K562 (cell line): ENCODE results near the gene KAZALD1. TPM values are rescaled to one million over a fixed set of nuclear protein-coding genes. Genes with fewer than 3 reads are reported as not detected.

ENCODE experiments used
- ATAC-seq: fragments of 200-7000 bp; cut with Tn5 transposase; 3 replicates; pipeline ENCODE4 v1.9.1; 2020; ENCODE audit warnings: moderate library complexity
- BruUV-seq: library from RNA; stranded (reverse); fragments of 400-500 nt; replicated peaks from 2 replicates; lab custom pipeline; 2021; lab: Mats Ljungman, UMichigan
- CTCF ChIA-PET: fragments of 300-600 bp; formaldehyde crosslinking; extraction: SDS; loops from one replicate; lab custom pipeline; 2021; ENCODE audit warnings: low intra/inter-chr PET ratio; lab: Yijun Ruan, JAX
- POLR2A ChIA-PET: fragments of 300-600, 350-650 bp; sonication (Branson Sonifier 250); formaldehyde crosslinking; extraction: SDS; loops from one replicate; lab custom pipeline; 2021; ENCODE audit warnings: antibody characterized with exemption, inconsistent platforms; lab: Yijun Ruan, JAX
- DNase-seq, 4 experiments: peaks; one replicate each; pipeline versions ENCODE4 v3.0.0 to v3.0.0-alpha.2; 2011 to 2018; ENCODE audit warnings: low spot score in 3 of 4, mixed read lengths in 3 of 4; ENCODE audit errors: extremely low read depth in 1 of 4
- FAIRE-seq: peaks from 2 replicates; lab custom pipeline; 2011; peaks lifted over from hg19 to GRCh38; lab: Jason Lieb, UNC
- H2AFZ ChIP-seq: 2 replicates; pipeline ENCODE4 v1.6.0; 2011; ENCODE audit warnings: low read depth, low read length, control low read depth, inconsistent platforms
- H3K27ac ChIP-seq: fragments of 200-600 bp; 3 replicates; pipeline ENCODE4 v1.8.0; 2011; ENCODE audit warnings: low read depth, mild to moderate bottlenecking, control low read depth, inconsistent platforms, low read length, moderate library complexity, mixed read lengths; ENCODE audit errors: extremely low read depth
- H3K27me3 ChIP-seq, 2 experiments: fragments of 300-600 bp in 1 of 2; 2 replicates in 1 of 2; 3 replicates in 1 of 2; pipeline versions ENCODE4 v1.6.0 to v1.8.0; 2011; ENCODE audit warnings: inconsistent platforms in 2 of 2, low read length in 2 of 2, mild to moderate bottlenecking in 1 of 2, mixed read lengths in 1 of 2, moderate library complexity in 1 of 2; ENCODE audit not compliant: control insufficient read depth in 2 of 2, insufficient read depth in 2 of 2
- H3K36me3 ChIP-seq: fragments of 300-600 bp; 3 replicates; pipeline ENCODE4 v1.8.0; 2011; ENCODE audit warnings: mild to moderate bottlenecking, low read length, inconsistent platforms; ENCODE audit not compliant: control insufficient read depth, insufficient read depth
- H3K4me1 ChIP-seq, 2 experiments: fragments of 200-600 bp in 1 of 2; replicated peaks in 1 of 2; 2 replicates in 1 of 2; 3 replicates in 1 of 2; pipeline versions ENCODE4 v1.5.1 to v1.8.0; 2011; ENCODE audit warnings: inconsistent platforms in 2 of 2, low read length in 2 of 2, mild to moderate bottlenecking in 1 of 2, mixed read lengths in 1 of 2, moderate library complexity in 1 of 2; ENCODE audit not compliant: control insufficient read depth in 2 of 2, insufficient read depth in 2 of 2
- H3K4me2 ChIP-seq: 2 replicates; pipeline ENCODE4 v1.6.1; 2011; ENCODE audit warnings: low read length, control low read depth, inconsistent platforms, mixed read lengths; ENCODE audit not compliant: insufficient read depth
- H3K4me3 ChIP-seq: fragments of 200-600 bp; sonication (generic), shearing (Covaris generic); 2 replicates; pipeline ENCODE4 v1.5.1; 2016; ENCODE audit warnings: control low read depth, inconsistent platforms
- H3K79me2 ChIP-seq: fragments of 200-600 bp; 3 replicates; pipeline ENCODE4 v1.8.0; 2011; ENCODE audit warnings: low read length, inconsistent platforms; ENCODE audit not compliant: control insufficient read depth, insufficient read depth
- H3K9ac ChIP-seq, 2 experiments: 2 replicates each; pipeline versions ENCODE4 v1.6.0 to v1.6.1; 2011; ENCODE audit warnings: low read depth in 2 of 2, low read length in 2 of 2, control low read depth in 1 of 2, inconsistent platforms in 1 of 2, mild to moderate bottlenecking in 1 of 2, mixed read lengths in 1 of 2; ENCODE audit not compliant: insufficient read depth in 1 of 2
- H3K9me1 ChIP-seq: one replicate; pipeline ENCODE4 v1.6.0; 2011; ENCODE audit warnings: inconsistent platforms, mild to moderate bottlenecking, low read length, moderate library complexity; ENCODE audit not compliant: control insufficient read depth, insufficient read depth
- H3K9me3 ChIP-seq: replicated peaks from 2 replicates; pipeline ENCODE4 v1.5.1; 2011; ENCODE audit warnings: low read depth, low read length, inconsistent platforms; ENCODE audit not compliant: control insufficient read depth, insufficient read depth
- H4K20me1 ChIP-seq: replicated peaks from 2 replicates; pipeline ENCODE4 v1.6.1; 2011; ENCODE audit warnings: low read length, inconsistent platforms, mixed read lengths; ENCODE audit not compliant: control insufficient read depth, insufficient read depth
- BCL6 ChIP-seq: fragments of 250-450 bp; sonication (Bioruptor Pico); IDR thresholded peaks from 2 replicates; pipeline ENCODE4 v1.4.0; 2020
- NRF1 ChIP-seq, 2 experiments: fragments of 450-650 bp; IDR thresholded peaks in 1 of 2; conservative IDR thresholded peaks in 1 of 2; 2 replicates each; pipeline ENCODE4 v1.6.1; 2014; ENCODE audit warnings: mild to moderate bottlenecking in 2 of 2
- POLR3A ChIP-seq: IDR thresholded peaks from 2 replicates; pipeline ENCODE4 v1.6.1; 2011; ENCODE audit warnings: borderline replicate concordance, mild to moderate bottlenecking, moderate library complexity; ENCODE audit not compliant: insufficient read length, insufficient read depth; ENCODE audit errors: extremely low read depth
- PYGO2 ChIP-seq: fragments of 450-650 bp; IDR thresholded peaks from 2 replicates; pipeline ENCODE4 v1.6.1; 2016; ENCODE audit warnings: mild to moderate bottlenecking, missing genetic modification characterization, moderate library complexity, missing compliant biosample characterization
- TGIF2 ChIP-seq: sonication (generic); formaldehyde crosslinking; IDR thresholded peaks from 2 replicates; pipeline ENCODE4 v1.8.1; 2022; ENCODE audit warnings: mild to moderate bottlenecking, missing genetic modification reagents, moderate library complexity
- ZNF778 ChIP-seq: fragments of 450-650 bp; formaldehyde crosslinking; IDR thresholded peaks from 2 replicates; pipeline ENCODE4 v1.4.0; 2020; ENCODE audit warnings: mild to moderate bottlenecking, moderate library complexity
- WGBS: fragments of 100-300 bp; shearing (Covaris generic); methylation state at CpG from one replicate; pipeline ENCODE4 v1.1.6; 2016; ENCODE audit warnings: low coverage, mixed read lengths; ENCODE audit not compliant: insufficient coverage; ENCODE audit errors: missing lambda C conversion rate; 5-methylcytosine and 5-hydroxymethylcytosine counted together
- in situ Hi-C: fragments of 300-500 bp; cut with MboI; formaldehyde crosslinking; loops from 4 replicates; pipeline ENCODE4 v1.15.0; 2018; ENCODE audit warnings: inconsistent platforms, mixed read lengths
- intact Hi-C: fragments of 100-400 bp; cut with micrococcal nuclease; formaldehyde crosslinking; loops from 2 replicates; pipeline ENCODE4 v1.14.2; 2022
- polyA plus RNA-seq, 8 experiments: library from polyadenylated mRNA; depleted of rRNA in 4 of 8; stranded (reverse) in 5 of 8; unstranded in 3 of 8; fragments of >200 nt; fragmentation: Nextera tagmentation in 2 of 8; fragmentation: Illumina TruSeq in 1 of 8; extraction: Ambion mirVana in 2 of 8; extraction: Trizol in 1 of 8; gene quantifications; 2 replicates each; pipeline versions ENCODE4 v1.2.1 to v1.2.3, GENCODE V29; 2011 to 2014; ENCODE audit warnings: inconsistent platforms in 1 of 8, missing spikeins in 1 of 8
- total RNA-seq, 7 experiments: library from RNA; depleted of rRNA in 6 of 7; stranded (reverse); fragments of >200 nt in 6 of 7; fragmentation: Illumina TruSeq in 2 of 7; extraction: Trizol in 2 of 7; gene quantifications; 2 replicates each; pipeline versions ENCODE4 v1.2.1 to v1.2.3, GENCODE V29; 2011 to 2021; ENCODE audit warnings: low replicate concordance in 1 of 7
- TF ChIP-seq, protein P1 (sequence below): fragments of 250-450 bp; sonication (Bioruptor Pico); IDR thresholded peaks from 2 replicates; pipeline ENCODE4 v1.6.1; 2021; ENCODE audit warnings: mild to moderate bottlenecking
- TF ChIP-seq, protein P2 (sequence below): fragments of 450-650 bp; formaldehyde crosslinking; IDR thresholded peaks from 2 replicates; pipeline ENCODE4 v1.4.0; 2020; ENCODE audit warnings: mild to moderate bottlenecking

The KAZALD1 gene
- total and polyA plus RNA-seq, 9 of the 15 experiments (the other 6 are each of a cell fraction or from before 2014, with no cell fraction given): 0.15 to 10.0 (median 4.9) TPM

DNA sequence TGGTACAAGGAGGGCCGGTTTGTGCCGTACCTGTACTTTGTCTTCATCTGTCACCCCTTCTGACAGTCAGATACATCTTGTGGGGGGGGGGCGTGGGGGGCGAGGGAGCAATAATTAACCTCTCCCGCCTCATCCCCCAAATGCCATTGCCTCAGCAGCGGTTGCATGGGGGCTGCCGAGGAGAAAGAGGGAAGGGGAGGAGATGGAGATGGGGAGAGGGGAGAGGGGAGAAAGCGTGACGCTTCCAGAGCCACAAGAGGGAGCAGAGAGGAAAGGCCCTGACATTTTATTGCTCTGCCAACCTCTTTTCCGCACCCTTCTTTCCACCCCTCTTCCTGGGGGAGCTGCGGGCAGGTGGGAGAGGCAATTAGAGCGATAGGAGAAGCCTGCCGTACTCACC lies 11.8 kb downstream of the KAZALD1 start:
- no peaks in the 10 kb centered on the region for H3K9me1 ChIP-seq
- no peaks in the 10 kb centered on the region for H4K20me1 ChIP-seq
- no peak overlapping the region for H3K9ac ChIP-seq
- no peak for DNase-seq
- ChIA-PET POLR2A (no interaction called here), CTCF (no interaction called here)
- H3K27ac ChIP-seq: no peak overlapping the region
- no peaks in the 10 kb centered on the region for H3K36me3 ChIP-seq
- in situ Hi-C loops (no loop called here), intact Hi-C loops (no loop called here)
- H3K4me3 ChIP-seq: no peak overlapping the region
- TF ChIP-seq POLR3A (no peak), NRF1 (conservative IDR thresholded peaks at IDR 0.05 in 1 of 2, IDR thresholded peaks at IDR 0.05 in 1 of 2) (no peak), TGIF2 (CRISPR knock-in tag) (no peak), BCL6 (CRISPR knock-in tag) (no peak), ZNF778 (CRISPR knock-in tag) (no peak), PYGO2 (no peak)
- TF ChIP-seq, protein P1, sequence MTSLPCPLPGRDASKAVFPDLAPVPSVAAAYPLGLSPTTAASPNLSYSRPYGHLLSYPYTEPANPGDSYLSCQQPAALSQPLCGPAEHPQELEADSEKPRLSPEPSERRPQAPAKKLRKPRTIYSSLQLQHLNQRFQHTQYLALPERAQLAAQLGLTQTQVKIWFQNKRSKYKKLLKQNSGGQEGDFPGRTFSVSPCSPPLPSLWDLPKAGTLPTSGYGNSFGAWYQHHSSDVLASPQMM (CRISPR knock-in tag): no peak
- TF ChIP-seq, protein P2, sequence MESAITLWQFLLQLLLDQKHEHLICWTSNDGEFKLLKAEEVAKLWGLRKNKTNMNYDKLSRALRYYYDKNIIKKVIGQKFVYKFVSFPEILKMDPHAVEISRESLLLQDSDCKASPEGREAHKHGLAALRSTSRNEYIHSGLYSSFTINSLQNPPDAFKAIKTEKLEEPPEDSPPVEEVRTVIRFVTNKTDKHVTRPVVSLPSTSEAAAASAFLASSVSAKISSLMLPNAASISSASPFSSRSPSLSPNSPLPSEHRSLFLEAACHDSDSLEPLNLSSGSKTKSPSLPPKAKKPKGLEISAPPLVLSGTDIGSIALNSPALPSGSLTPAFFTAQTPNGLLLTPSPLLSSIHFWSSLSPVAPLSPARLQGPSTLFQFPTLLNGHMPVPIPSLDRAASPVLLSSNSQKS (CRISPR knock-in tag): no peak
- H3K9me3 ChIP-seq: no peaks in the 10 kb centered on the region
- H3K79me2 ChIP-seq: no peaks in the 10 kb centered on the region
- no TSS peak for BruUV-seq
- FAIRE-seq: no peak
- no peak for ATAC-seq
- 0% methylated on average over 5 of the region's 13 CpGs for WGBS
- no peak overlapping the region for H3K4me2 ChIP-seq
- H3K4me1 ChIP-seq: peaks cover 17 to 21% of the 10 kb centered on the region in 2 experiments
- no peak overlapping the region for H2AFZ ChIP-seq
- peaks cover 0 to 7% of the 10 kb centered on the region in 2 experiments; a peak in 3 of 5 replicates for H3K27me3 ChIP-seq
